Thymus (tissue), 11 donors: ENCODE measurements around the gene HBEGF. TPM values are rescaled to one million over a fixed set of nuclear protein-coding genes. Genes with fewer than 3 reads are reported as not detected.

ENCODE experiments used
- DNase-seq, 9 donors: peaks; one replicate each; pipeline ENCODE4 v3.0.0-alpha.2; 2013; ENCODE audit warnings: low spot score in 9 of 9, low read depth in 6 of 9, missing footprints in 1 of 9
- H3K27ac ChIP-seq, 2 donors: one replicate each; pipeline ENCODE4 v1.5.1; 2013; ENCODE audit warnings: control low read depth in 1 of 2, low read depth in 1 of 2, low read length in 1 of 2, mild to moderate bottlenecking in 1 of 2, moderate library complexity in 1 of 2
- H3K27me3 ChIP-seq, 2 donors: one replicate each; pipeline ENCODE4 v1.5.1; 2013; ENCODE audit warnings: low read length in 1 of 2; ENCODE audit not compliant: control insufficient read depth in 2 of 2, insufficient read depth in 1 of 2
- H3K36me3 ChIP-seq, 2 donors: one replicate each; pipeline ENCODE4 v1.5.1; 2013; ENCODE audit warnings: low read length in 1 of 2, mild to moderate bottlenecking in 1 of 2, moderate library complexity in 1 of 2; ENCODE audit not compliant: control insufficient read depth in 2 of 2, insufficient read depth in 2 of 2
- H3K4me1 ChIP-seq, 2 donors: one replicate each; pipeline ENCODE4 v1.5.1; 2013; ENCODE audit warnings: low read length in 2 of 2; ENCODE audit not compliant: control insufficient read depth in 2 of 2, insufficient read depth in 2 of 2
- H3K4me3 ChIP-seq, 2 donors: one replicate each; pipeline ENCODE4 v1.5.1; 2013; ENCODE audit warnings: low read length in 2 of 2, control low read depth in 1 of 2, mild to moderate bottlenecking in 1 of 2
- H3K9me3 ChIP-seq, 2 donors: one replicate each; pipeline ENCODE4 v1.5.1; 2013; ENCODE audit warnings: low read length in 1 of 2, mild to moderate bottlenecking in 1 of 2; ENCODE audit not compliant: control insufficient read depth in 2 of 2, insufficient read depth in 1 of 2
- WGBS: extraction: QIAGEN DNeasy Blood & Tissue Kit; methylation state at CpG from one replicate; pipeline ENCODE4 v1.1.7; 2013; 5-methylcytosine and 5-hydroxymethylcytosine counted together
- polyA plus RNA-seq: library from polyadenylated mRNA; stranded (reverse); fragments of 200-250 nt; gene quantifications from one replicate; pipeline ENCODE4 v1.2.3, GENCODE V29; 2013
- total RNA-seq: library from RNA; stranded (reverse); fragments of 120-200 nt; gene quantifications from one replicate; pipeline ENCODE4 v1.2.4, GENCODE V29; 2013
- donor health status: healthy.

HBEGF gene
- total and polyA plus RNA-seq, 2 donors = 1.7 to 4.2 TPM

DNA sequence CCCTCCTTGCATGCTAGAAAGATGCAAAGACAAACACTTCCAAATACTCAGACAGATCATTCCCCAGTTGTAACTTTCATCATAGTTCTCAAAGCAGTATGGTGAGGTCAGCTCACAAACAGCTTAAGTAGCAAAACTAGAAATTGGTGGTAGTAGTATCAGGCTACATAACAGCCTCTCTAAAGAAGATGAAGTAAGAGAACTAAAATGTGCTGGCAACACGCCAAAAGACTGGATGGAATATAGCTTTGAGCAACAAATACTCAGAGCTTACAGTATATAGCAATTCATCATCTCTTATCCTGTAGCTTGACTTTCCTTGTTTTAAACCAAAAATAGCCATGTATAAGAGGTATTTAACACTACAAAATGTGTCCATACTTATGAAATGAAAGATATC, 51.0 kb downstream of the HBEGF start:
- H3K36me3 ChIP-seq = peaks cover 8 to 16% of the 10 kb centered on the region in 2 donors
- peak in 1 of 9 donors; percentile 20 for DNase-seq
- 84% methylated on average over 1 of the region's 1 CpG for WGBS
- no peaks in the 10 kb centered on the region for H3K9me3 ChIP-seq
- no peaks in the 10 kb centered on the region for H3K4me1 ChIP-seq
- H3K27ac ChIP-seq = no peak overlapping the region
- no peaks in the 10 kb centered on the region for H3K27me3 ChIP-seq
- H3K4me3 ChIP-seq = no peak overlapping the region

DNA sequence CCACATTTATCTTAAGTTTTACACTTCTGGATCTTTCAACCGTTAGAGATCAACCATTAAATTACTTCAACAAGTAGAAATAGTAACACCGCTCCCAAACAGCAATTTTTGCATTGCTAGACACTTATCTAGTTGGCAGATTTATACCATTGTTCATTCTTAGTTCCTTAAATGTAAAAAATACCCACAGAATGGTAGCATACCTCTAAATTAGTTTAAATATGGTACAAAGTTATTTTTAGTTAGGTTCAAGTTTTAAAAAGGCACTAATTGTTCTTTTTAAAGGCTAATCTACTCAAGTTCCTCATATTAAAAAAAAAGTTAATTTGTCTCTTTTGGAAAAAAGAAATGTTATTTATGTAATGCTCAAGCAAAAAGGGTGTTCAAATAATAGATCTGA, 51.6 kb downstream of the HBEGF start:
- 66% methylated on average over 2 of the region's 2 CpGs for WGBS

DNA sequence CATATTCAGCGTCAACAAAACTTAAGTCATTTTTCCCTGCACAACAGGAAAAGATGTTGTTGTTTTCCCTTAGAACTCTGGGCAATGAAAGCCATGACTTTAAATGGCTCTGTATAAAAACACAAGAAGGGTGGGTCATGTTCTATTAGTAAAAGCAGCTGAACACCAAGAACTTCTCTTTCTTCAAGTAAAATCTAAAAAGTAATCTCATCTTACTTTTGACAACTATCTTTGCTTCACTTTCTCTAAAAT, 52.6 kb downstream of the HBEGF start:
- H3K27ac ChIP-seq = no peak overlapping the region
- no peak overlapping the region for H3K4me3 ChIP-seq
- no peak for DNase-seq
- no peaks in the 10 kb centered on the region for H3K9me3 ChIP-seq
- WGBS = 92% methylated on average over 1 of the region's 1 CpG
- H3K27me3 ChIP-seq = no peaks in the 10 kb centered on the region
- no peaks in the 10 kb centered on the region for H3K4me1 ChIP-seq
- H3K36me3 ChIP-seq = peaks cover 0 to 7% of the 10 kb centered on the region in 2 donors

More for the DNA sequence above, 51.6 kb downstream of the HBEGF start:
- Histone ChIP-seq H3K4me3 (no peak overlapping the region), H3K27ac (no peak overlapping the region), H3K4me1 (no peaks in the 10 kb centered on the region), H3K36me3 (peaks cover 3 to 11% of the 10 kb centered on the region in 2 donors), H3K27me3 (no peaks in the 10 kb centered on the region), H3K9me3 (no peaks in the 10 kb centered on the region)
- DNase-seq = no peak

DNA sequence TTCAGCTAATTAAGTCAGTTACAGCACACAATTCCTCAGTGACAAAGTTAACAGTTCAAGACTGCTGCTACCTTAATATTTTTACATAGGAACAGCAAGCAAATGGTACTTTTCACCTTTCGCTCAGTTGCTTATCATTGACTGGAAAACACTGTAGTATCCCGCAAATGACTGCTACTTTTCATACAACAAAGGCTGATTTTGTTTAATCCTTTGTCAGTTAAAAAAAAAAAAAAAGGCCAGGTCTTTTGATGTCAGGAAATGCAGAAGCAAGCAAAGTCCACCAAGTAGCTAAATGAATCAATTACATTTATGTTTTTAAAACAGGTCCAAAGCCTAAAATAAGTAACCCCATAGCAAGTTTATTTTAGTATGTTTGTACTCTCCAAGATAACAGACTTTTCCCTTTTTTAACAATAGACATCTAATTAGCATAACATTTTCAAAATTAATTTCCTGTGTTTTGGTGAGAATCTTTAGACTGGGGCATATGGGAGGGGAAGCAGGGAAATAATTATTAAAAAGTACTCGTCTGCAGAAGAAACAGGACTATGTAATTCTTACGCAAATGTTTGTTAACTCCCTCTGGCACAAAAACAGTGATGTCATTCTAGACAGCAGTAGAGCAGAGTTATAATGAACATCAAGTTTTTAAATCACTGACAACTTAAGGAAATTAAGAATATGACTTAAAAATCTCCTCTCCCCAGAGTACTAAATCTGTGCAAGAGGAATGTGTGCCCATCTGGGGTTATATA, 53.1 kb downstream of the HBEGF start:
- DNase-seq = peak in 1 of 9 donors; percentile 17
- H3K4me1 ChIP-seq = no peaks in the 10 kb centered on the region
- H3K4me3 ChIP-seq = no peak overlapping the region
- H3K9me3 ChIP-seq = no peaks in the 10 kb centered on the region
- no peak overlapping the region for H3K27ac ChIP-seq
- 80% methylated on average over 4 of the region's 4 CpGs for WGBS
- peaks cover 0 to 6% of the 10 kb centered on the region in 2 donors for H3K36me3 ChIP-seq
- H3K27me3 ChIP-seq = no peaks in the 10 kb centered on the region

DNA sequence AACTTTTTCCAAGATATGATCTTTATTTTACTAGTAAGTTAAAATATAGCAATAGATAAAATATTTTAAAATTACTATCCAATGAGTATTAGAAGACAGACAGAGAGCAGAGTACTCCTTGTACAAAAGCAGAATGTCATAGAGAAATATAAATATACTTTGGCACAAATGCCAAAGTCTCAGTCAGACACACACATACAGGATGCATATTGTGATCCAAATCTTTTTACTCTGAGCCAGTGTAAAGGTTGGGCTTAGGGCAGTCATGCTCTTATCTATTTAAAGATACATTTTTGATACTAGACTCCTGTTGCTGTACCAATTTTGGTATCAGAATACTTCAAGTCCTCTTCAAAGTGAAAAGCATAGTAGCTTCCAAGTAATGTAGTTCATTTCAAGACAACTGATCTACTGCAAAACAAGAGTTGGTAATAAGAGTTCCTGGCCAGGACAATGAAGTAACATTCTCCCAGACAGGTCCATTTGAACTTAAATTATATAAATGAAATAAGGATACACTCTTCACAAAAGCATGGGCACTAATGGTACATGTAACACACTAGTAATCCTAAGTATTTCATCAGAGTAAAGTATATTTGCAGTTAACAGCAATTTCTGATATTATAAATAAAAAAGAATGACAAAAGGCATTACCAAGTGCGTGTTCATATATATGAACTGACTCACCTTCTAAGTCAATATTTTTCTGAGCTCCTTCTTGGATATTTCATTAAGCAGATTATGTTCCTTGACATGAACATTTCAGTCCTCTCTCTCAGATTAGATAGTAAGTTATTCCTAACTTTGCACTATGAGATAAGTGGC, 54.0 kb downstream of the HBEGF start:
- Histone ChIP-seq H3K27ac (no peak overlapping the region), H3K9me3 (no peaks in the 10 kb centered on the region), H3K4me1 (no peaks in the 10 kb centered on the region), H3K36me3 (no peaks in the 10 kb centered on the region), H3K4me3 (no peak overlapping the region), H3K27me3 (no peaks in the 10 kb centered on the region)
- 98% methylated on average over 1 of the region's 1 CpG for WGBS
- DNase-seq = no peak

DNA sequence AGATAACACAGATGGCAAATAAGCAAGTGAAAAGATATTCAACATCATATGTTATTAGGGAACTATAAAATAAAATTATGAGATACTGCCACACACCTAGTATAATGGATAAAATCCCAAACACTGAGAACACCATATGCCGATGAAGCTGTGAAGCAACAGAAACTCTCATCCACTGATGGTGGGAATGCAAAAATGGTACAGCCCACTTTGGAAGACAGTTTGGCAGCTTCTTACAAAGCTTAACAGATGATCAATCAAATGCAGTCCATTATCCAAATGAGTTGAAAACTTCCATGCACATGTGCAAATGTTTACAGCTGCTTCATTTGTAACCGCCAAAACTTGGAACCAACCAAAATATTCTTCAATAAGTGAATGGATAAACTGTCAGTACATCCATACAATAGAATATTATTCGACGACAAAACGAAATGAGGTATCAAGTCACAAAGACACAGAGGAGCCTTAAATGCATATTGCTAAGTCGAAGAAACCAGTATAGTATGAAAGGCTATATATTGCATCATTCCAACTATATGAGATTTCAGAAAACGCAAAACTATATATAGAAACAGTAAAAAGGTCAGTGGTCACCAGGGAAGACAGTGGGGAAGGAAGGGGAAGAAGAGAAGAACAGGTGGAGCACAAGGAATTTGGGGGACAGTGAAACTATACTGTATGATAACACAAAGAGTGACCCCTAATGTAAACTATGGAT, 58.4 kb downstream of the HBEGF start:
- no peak for DNase-seq
- Histone ChIP-seq H3K4me3 (no peak overlapping the region), H3K27me3 (no peaks in the 10 kb centered on the region), H3K4me1 (no peaks in the 10 kb centered on the region), H3K9me3 (no peaks in the 10 kb centered on the region), H3K27ac (no peak overlapping the region), H3K36me3 (no peaks in the 10 kb centered on the region)
- 98% methylated on average over 7 of the region's 7 CpGs for WGBS

DNA sequence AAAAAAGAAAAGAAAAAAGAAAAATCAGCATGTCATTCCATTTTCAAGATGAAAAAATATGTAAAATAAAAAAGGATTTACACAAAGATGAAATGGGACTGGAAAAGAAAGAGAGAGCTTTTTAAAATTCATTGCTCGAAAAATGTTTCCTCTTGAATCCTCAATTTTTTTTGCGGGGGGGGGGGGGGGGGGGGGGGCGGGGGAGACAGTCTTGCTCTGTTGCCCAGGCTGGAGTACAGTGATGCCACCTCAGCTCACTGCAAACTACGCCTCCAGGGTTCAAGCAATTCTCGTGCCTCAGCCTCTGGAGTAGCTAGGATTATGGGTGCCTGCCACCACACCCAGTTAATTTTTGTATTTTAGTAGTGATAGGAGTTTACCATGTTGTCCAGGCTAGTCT, 60.0 kb downstream of the HBEGF start:
- no peak for DNase-seq
- H3K4me3 ChIP-seq = no peak overlapping the region
- H3K4me1 ChIP-seq = no peaks in the 10 kb centered on the region
- WGBS = 95% methylated on average over 5 of the region's 5 CpGs
- H3K27me3 ChIP-seq = no peaks in the 10 kb centered on the region
- H3K36me3 ChIP-seq = no peaks in the 10 kb centered on the region
- no peaks in the 10 kb centered on the region for H3K9me3 ChIP-seq
- no peak overlapping the region for H3K27ac ChIP-seq

DNA sequence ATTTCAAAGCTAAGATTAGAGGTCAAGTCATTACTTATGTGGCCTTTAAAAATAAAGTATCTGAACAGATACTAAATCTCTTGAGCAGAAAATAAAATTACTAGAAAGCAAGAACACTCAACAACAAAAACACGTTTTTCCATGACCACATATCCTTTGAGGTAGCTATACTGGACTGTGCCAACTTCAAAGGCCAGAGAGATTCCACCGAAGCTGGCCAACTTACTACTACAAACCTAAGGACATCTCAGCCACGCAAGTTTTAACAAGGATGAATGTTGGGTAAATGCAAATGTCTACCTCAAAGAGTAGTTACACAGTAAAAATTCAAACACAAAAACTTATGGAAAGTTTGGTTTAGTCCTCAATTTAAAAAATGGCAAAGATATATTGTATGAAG, 62.4 kb downstream of the HBEGF start:
- H3K9me3 ChIP-seq = no peaks in the 10 kb centered on the region
- WGBS = 98% methylated on average over 3 of the region's 3 CpGs
- H3K4me3 ChIP-seq = no peak overlapping the region
- no peak overlapping the region for H3K27ac ChIP-seq
- H3K36me3 ChIP-seq = peaks cover 3% of the 10 kb centered on the region in 2 donors
- H3K4me1 ChIP-seq = no peaks in the 10 kb centered on the region
- DNase-seq = no peak
- no peaks in the 10 kb centered on the region for H3K27me3 ChIP-seq
